NOMO-1 (cell line): ENCODE data around the gene SNURF.
A peak's percentile ranks its signal among the peaks of the same experiment; 100 is the strongest.
"Not testable (repeated sequence)": the region's sequence is repeated elsewhere in the genome, so short reads cannot be mapped to it uniquely, and the experiment has no call there.

ENCODE experiments used
- DNase-seq, 2 experiments: peaks; one replicate each; lab custom pipeline; 2025; ENCODE audit not compliant: unreplicated experiment in 2 of 2; lab: John Stamatoyannopoulos, UW

The SNURF gene

GRCh38 chr15:24954783-24955530 is at the start of gene SNURF, which contains the start of gene SNRPN:
SNURF (plus strand) TSS chr15:24954987; CDS start chr15:24955049, 62 bp downstream.
SNRPN (plus strand) TSS chr15:24954987; CDS start chr15:24974454, 19,467 bp downstream.
- no peak for DNase-seq

- peak in 1 of 2 experiments; percentile 23 for DNase-seq
Measured at GRCh38 chr15:24916305-24917009, 38.3 kb upstream of the SNURF start.

DNA sequence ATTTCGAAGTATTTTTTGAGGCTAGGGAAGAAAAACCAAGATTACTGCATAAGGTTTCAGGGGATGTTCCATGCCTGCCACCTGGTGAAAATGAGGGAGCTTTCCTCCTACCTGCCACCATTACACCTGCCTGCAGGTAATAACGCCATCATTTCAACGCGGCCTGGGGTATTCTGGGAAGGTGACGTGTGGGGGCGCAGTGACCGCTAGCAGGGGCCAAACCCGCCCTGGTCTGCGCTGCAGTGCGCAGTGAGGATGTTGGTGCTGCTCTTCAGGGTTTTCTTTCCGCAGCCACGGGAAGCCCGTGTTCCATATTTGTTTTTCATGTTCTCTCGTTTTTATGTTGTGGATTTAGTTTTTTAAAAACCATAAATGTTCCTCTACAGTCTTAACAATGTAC is 37.4 kb upstream of the SNURF start:
- no peak for DNase-seq

- DNase-seq, result no peak
Measured at GRCh38 chr15:24919446-24919845, 35.3 kb upstream of the SNURF start.

- not testable (repeated sequence) for DNase-seq
Measured at GRCh38 chr15:24922781-24923180, 32.0 kb upstream of the SNURF start.

DNA sequence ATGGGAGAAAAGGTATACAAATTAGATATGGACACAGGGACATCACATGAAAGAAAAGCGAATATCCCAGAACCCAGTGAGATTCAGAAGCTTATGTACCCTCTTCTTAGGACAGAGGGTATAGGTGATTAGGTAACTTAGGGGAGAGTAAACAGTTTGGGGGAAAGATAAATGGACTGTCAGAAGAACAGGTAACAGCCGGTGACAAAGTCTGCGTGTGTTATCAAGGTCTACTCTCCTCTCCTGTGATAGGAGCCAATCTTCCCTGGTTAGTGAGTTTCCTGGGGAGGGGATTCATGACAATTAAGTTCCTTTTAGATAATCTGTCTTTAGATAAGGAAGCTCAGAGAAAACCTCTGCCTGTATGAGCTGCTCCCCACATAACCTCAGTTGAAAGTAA is 30.6 kb upstream of the SNURF start:
- DNase-seq, result no peak

DNA sequence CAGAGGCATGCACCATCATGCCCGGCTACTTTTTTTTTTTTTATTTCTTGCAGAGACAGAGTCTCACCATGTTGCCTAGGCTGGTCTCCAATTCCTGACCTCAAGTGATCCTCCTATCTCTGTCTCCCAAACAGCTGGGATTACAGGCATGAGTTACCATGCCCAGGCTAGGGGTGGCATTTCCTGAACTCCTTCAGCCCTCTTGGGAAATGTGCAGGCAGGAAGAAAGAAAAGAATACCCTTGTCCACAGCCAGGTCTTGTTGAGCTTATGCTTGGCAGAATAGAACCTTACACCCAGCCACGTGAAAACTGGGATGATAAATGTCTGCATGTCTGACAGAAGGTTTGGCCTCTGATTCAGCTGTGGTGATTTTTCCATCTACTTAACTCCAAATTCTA is 30.2 kb upstream of the SNURF start:
- DNase-seq, result no peak

DNA sequence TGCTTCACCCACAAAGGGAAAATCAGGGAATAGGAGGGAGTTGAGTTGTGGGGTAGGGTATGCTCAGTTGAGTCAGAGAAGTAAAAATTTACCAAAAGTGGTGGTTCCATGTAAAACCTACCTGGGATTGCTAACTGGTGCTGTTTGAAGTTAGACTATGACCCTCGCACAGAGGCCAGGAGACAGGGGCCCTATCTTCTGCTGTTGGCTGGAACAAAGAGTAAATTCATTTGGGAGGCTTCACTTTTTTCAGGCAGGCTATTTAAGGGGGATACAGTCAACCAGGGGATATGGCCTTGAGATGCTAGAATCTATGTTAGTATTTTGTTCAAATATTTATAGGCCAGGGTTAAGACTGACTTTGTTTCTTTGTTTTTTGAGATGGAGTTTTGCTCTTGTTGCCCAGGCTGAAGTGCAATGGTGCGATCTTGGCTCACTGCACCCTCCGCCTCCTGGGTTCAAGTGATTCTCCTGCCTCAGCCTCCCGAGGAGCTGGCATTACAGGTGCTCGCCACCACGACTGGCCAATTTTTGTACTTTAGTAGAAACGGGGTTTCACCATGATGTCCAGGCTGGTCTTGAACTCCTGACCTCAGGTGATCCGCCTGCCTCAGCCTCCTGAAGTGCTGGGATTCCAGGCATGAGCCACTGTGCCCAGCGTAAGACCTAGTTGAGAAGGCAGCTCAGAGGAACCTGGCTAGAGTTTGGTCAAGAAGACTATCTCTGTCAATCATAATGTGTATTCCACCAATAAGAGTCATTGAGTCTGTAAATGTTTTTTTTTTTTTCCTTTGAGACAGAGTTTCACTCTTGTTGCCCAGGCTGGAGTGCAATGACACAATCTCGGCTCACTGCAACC is 22.7 kb upstream of the SNURF start:
- DNase-seq, result not testable (repeated sequence)

GRCh38 chr15:24933716-24934115 is 21.1 kb upstream of the SNURF start:
- no peak for DNase-seq

GRCh38 chr15:24938224-24938623 is 16.6 kb upstream of the SNURF start:
- DNase-seq, result not testable (repeated sequence)

- no peak for DNase-seq
Measured at GRCh38 chr15:24940236-24940635, 14.6 kb upstream of the SNURF start.

DNA sequence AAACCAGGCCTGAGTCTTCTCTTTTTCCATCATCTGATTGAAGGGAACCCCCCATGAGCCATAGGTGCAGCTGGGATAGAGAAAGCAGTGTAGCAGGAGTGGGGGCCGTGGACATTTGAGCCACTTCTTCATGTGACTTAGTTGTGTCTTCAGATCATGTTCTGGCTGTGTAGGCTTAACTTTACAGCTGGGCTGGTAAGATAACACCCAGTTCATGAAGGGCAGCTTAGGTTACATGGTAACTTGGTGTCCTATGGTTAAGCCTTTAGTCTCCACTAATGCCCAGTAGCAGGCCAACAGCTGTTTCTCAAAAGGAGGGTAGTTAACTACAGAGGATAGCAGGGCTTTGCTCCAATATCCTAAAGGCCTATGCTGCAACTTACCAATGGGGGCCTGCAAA is 11.4 kb upstream of the SNURF start:
- DNase-seq, result no peak

GRCh38 chr15:24944954-24945353 is 9.8 kb upstream of the SNURF start:
- DNase-seq, result no peak

DNA sequence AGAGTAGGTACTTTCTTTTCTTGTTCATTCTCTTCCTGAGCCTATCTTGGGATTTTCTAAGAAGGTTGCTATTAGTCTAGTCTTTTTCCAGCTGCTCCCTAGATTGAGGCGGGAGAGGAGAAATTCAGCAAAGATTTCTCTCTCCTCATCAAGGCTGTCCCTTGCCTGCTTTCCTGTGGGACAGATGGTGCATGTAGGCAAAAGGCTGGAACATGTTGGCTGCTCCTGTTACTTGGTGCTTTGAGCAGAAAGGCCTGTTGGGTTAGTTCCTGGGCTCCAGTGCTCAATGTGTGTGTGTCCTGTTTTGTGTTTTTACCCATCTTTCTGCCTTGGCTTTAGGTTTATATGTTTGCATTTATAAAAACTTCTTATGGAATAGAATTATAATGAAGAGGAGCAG is 9.1 kb upstream of the SNURF start:
- no peak for DNase-seq

- no peak for DNase-seq
Measured at GRCh38 chr15:24948495-24948894, 6.3 kb upstream of the SNURF start.

DNA sequence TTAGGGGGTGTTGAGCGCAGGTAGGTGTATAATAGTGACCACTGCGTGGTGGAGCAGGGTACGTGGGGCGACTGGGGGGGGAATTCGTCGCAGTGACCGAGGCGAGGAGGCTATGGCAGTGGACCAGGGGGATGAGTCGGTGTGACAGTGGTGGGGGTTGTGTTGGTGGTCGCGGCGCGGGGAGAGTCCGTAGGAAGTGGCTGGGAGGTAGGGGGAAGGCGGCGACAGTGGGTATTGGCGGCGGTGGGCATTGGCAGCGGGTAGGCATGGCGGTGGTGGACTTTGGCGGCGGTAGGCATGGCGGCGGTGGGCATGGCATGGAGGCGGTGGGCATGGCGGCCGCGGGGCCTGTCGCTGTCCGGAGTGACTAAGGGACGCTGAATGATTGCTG is 739 bp downstream of the SNURF start:
- no peak for DNase-seq

GRCh38 chr15:24956111-24956838 is 1.5 kb downstream of the SNURF start:
- no peak for DNase-seq

DNA sequence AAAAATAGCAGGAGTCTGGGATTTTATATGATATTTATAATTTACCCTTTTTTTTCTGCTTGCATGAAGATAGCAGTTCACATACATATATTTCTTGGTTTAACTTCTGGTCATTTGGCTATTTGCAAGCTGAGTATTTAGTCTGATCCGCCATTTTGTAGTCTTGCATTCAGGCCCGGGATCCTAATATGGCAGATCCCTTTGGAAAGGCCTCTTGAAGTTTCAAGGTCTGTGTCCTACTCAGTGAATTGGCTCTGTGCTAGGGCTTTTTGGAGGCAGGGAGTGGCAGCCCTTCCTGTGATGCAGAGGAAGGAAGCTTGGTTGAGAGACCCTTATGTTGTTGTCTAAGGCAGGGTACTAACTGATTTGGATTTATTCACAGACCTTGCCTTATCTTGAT is 2.9 kb downstream of the SNURF start:
- no peak for DNase-seq

DNA sequence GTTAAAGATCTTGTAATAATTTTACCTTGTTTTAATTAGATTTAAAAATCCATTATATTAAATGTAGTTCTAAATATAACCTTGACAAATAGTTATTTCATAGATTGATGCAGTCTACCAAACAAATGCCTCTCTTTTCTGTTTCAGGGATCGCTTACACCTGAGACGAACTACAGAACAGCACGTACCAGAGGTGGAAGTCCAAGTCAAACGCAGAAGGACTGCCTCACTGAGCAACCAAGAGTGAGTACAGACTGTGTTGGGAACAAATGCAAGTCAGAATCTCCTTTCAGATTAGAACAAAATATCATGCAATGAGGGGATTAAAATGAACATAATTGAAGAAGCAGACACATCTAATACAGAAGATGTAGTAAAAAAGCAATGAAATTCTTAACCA is 7.2 kb downstream of the SNURF start:
- no peak for DNase-seq

GRCh38 chr15:24962880-24963279 is 8.1 kb downstream of the SNURF start:
- no peak for DNase-seq
